Psoas muscle (tissue), 8 donors: ENCODE measurements around the gene NMT1. TPM values are rescaled to one million over a fixed set of nuclear protein-coding genes. Genes with fewer than 3 reads are reported as not detected.

Experiments used
- ATAC-seq, 4 donors: fragments of 200-7000 bp; cut with Tn5 transposase; one replicate each; pipeline ENCODE4 v1.9.1; 2020; ENCODE audit warnings: moderate library complexity in 3 of 4, mild to moderate bottlenecking in 2 of 4
- DNase-seq, 2 donors: peaks; one replicate each; pipeline ENCODE4 v3.0.0-alpha.2; 2020
- H3K27ac ChIP-seq: fragments of 200-600 bp; one replicate; pipeline ENCODE4 v1.8.0; 2022
- H3K27me3 ChIP-seq, 3 donors: fragments of 200-600 bp in 1 of 3; one replicate each; pipeline versions ENCODE4 v1.6.1 to v1.8.0; 2013 to 2022; ENCODE audit warnings: low read length in 2 of 3, mild to moderate bottlenecking in 2 of 3, moderate library complexity in 1 of 3; ENCODE audit not compliant: insufficient read depth in 3 of 3
- H3K36me3 ChIP-seq, 2 donors: fragments of 200-600 bp in 1 of 2; one replicate each; pipeline versions ENCODE4 v1.6.1 to v1.8.0; 2013 to 2022; ENCODE audit warnings: low read depth in 1 of 2, mild to moderate bottlenecking in 1 of 2, moderate library complexity in 1 of 2; ENCODE audit not compliant: insufficient read depth in 1 of 2
- H3K4me1 ChIP-seq: fragments of 200-600 bp; one replicate; pipeline ENCODE4 v1.8.0; 2022
- H3K4me3 ChIP-seq: fragments of 200-600 bp; one replicate; pipeline ENCODE4 v1.8.0; 2022; ENCODE audit warnings: mild to moderate bottlenecking
- H3K9me3 ChIP-seq: fragments of 200-600 bp; one replicate; pipeline ENCODE4 v1.8.0; 2022
- WGBS, 3 donors: extraction: QIAGEN DNeasy Blood & Tissue Kit; methylation state at CpG; one replicate each; pipeline versions ENCODE4 v1.1.6 to v1.1.7; 2013; 5-methylcytosine and 5-hydroxymethylcytosine counted together
- intact Hi-C, 2 donors: fragments of 100-400 bp; cut with DNase I; formaldehyde crosslinking; loops; one replicate each; pipeline versions ENCODE4 v1.11.0 to v1.14.2; 2022
- polyA plus RNA-seq, 3 donors: library from polyadenylated mRNA; stranded (reverse); fragments of 200-250 nt; gene quantifications; one replicate each; pipeline ENCODE4 v1.2.3, GENCODE V29; 2013
- total RNA-seq, 4 donors: library from RNA; stranded (reverse); fragmentation: NEBNext Ultra II Directional in 2 of 4; extraction: Animal tissue kit (Norgen Biotek cat#: 25700) in 2 of 4; gene quantifications; one replicate each; pipeline versions ENCODE4 v1.2.1 to v1.2.4, GENCODE V29; 2021 to 2023
- TF ChIP-seq, protein P1 (sequence below): fragments of 200-600 bp; IDR thresholded peaks from one replicate; pipeline ENCODE4 v1.8.0; 2022; ENCODE audit warnings: antibody characterized with exemption
- donor health status: healthy with polysubstance abuse.
- donor health status: DM: no; HTN: no; CAD: no; lungs with moderate emphysema.
- donor health status: Bipolar disorder and iron deficiency.
- donor health status: healthy.
- donor health status: DM: yes; HTN: yes; CAD: no.
- donor health status: DM: no; HTN: no; CAD: no.
- donor health status: DM: no; HTN: no; CAD: no.
- donor health status: DM: yes; HTN: yes; CAD: no.

The NMT1 gene
- total and polyA plus RNA-seq, 7 donors: 58.0 to 164 (median 79.7) TPM

- Histone ChIP-seq H3K4me3 (peak overlapping the region; percentile 75), H3K27ac (peak overlapping the region; percentile 87), H3K27me3 (no peaks in the 10 kb centered on the region), H3K36me3 (no peaks in the 10 kb centered on the region), H3K4me1 (peaks cover 16% of the 10 kb centered on the region), H3K9me3 (no peaks in the 10 kb centered on the region)
- peak in 3 of 4 donors; percentile 18 to 24 (median 23) for ATAC-seq
- 12 to 34% (median 28%) methylated on average over 17 to 36 of the region's 36 CpGs for WGBS, 3 donors
- DNase-seq: peak; percentile 60 to 66
- intact Hi-C loops: loop anchor here in 1 of 2 donors (5.0 kb wide), 2 partner anchors 45 to 80 kb away; partner anchors contain the start of gene PLCD3
- TF ChIP-seq, protein P1, sequence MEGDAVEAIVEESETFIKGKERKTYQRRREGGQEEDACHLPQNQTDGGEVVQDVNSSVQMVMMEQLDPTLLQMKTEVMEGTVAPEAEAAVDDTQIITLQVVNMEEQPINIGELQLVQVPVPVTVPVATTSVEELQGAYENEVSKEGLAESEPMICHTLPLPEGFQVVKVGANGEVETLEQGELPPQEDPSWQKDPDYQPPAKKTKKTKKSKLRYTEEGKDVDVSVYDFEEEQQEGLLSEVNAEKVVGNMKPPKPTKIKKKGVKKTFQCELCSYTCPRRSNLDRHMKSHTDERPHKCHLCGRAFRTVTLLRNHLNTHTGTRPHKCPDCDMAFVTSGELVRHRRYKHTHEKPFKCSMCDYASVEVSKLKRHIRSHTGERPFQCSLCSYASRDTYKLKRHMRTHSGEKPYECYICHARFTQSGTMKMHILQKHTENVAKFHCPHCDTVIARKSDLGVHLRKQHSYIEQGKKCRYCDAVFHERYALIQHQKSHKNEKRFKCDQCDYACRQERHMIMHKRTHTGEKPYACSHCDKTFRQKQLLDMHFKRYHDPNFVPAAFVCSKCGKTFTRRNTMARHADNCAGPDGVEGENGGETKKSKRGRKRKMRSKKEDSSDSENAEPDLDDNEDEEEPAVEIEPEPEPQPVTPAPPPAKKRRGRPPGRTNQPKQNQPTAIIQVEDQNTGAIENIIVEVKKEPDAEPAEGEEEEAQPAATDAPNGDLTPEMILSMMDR: no peak
Observed at GRCh38 chr17:45052052-45052772, 8.9 kb upstream of the NMT1 start.

GRCh38 chr17:45060382-45060796 lies 728 bp upstream of the NMT1 start:
- intact Hi-C loops: loop anchor here in 1 of 2 donors (5.0 kb wide), 1 partner anchor 37 kb away; no protein-coding TSS in a partner anchor

DNA sequence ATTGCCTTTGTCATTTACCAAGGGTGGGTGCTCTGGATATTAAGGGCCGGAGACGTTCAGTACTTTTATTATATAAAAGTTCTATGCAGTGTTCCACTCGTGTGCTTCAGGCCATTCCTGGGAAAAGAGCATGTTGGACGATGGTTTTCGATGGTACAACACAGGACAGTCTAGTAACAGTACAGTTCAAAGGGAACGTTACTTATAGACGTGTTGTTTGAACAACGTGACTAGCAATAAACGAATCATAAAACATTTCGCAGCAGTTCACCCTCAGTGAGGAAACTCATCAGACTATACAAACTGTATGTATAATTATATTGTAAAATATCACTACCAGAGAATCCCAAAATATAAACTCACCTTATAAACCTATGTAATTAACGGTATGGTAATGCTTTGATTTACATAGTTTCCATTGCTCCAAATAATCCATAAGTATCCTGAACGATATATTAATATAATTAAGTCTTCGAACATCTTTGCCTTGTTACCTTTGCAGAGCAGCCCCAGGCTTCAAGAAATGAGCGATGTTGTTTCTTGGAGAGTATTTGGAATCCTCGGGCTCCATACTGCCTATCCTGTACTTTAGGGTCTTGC lies 589 bp downstream of the NMT1 start:
- peaks cover 60% of the 10 kb centered on the region for H3K4me1 ChIP-seq
- ATAC-seq (no peak), DNase-seq (no peak)
- 9 to 11% (median 10%) methylated on average over 15 of the region's 15 CpGs for WGBS, 3 donors
- intact Hi-C loops: loop anchor here in 1 of 2 donors (5.0 kb wide), 1 partner anchor 36 kb away; no protein-coding TSS in a partner anchor
- H3K9me3 ChIP-seq: no peaks in the 10 kb centered on the region
- TF ChIP-seq, protein P1: no peak
- peak overlapping the region; percentile 84 for H3K4me3 ChIP-seq
- peak overlapping the region; percentile 88 for H3K27ac ChIP-seq
- peaks cover 0 to 8% of the 10 kb centered on the region in 2 donors for H3K36me3 ChIP-seq
- H3K27me3 ChIP-seq: no peaks in the 10 kb centered on the region

More at GRCh38 chr17:45060382-45060796, 728 bp upstream of the NMT1 start:
- peaks cover 46% of the 10 kb centered on the region for H3K4me1 ChIP-seq
- DNase-seq (no peak), ATAC-seq (peak; percentile 10 to 41 (median 15))
- H3K27ac ChIP-seq: peak overlapping the region; percentile 88
- H3K4me3 ChIP-seq: peak overlapping the region; percentile 84
- WGBS, 3 donors: 6 to 12% (median 10%) methylated on average over 15 of the region's 15 CpGs
- H3K27me3 ChIP-seq: no peaks in the 10 kb centered on the region
- H3K9me3 ChIP-seq: no peaks in the 10 kb centered on the region
- peaks cover 0 to 8% of the 10 kb centered on the region in 2 donors for H3K36me3 ChIP-seq
- TF ChIP-seq, protein P1: no peak

GRCh38 chr17:45063198-45063597 lies 2.1 kb downstream of the NMT1 start:
- ATAC-seq (no peak), DNase-seq (no peak)
- no peaks in the 10 kb centered on the region for H3K27me3 ChIP-seq
- 69% methylated on average over 1 of the region's 1 CpG; no CpG with 5 or more reads in 2 of the 3 donors for WGBS, 3 donors
- intact Hi-C loops: loop anchor here in 1 of 2 donors (5.0 kb wide), 1 partner anchor 34 kb away; no protein-coding TSS in a partner anchor
- H3K4me1 ChIP-seq: peaks cover 62% of the 10 kb centered on the region
- H3K27ac ChIP-seq: peak overlapping the region; percentile 88
- TF ChIP-seq, protein P1: no peak
- peak overlapping the region; percentile 84 for H3K4me3 ChIP-seq
- H3K9me3 ChIP-seq: no peaks in the 10 kb centered on the region
- peaks cover 0 to 16% of the 10 kb centered on the region in 2 donors for H3K36me3 ChIP-seq
